ENCODE measurements around the gene ABHD17A. TPM values are rescaled to one million over a fixed set of nuclear protein-coding genes. Genes with fewer than 3 reads are reported as not detected.
A peak's percentile ranks its signal among the peaks of the same experiment; 100 is the strongest.
"Not testable (repeated sequence)": the region's sequence is repeated elsewhere in the genome, so short reads cannot be mapped to it uniquely, and the experiment has no call there.

ABHD17A gene
- polyA plus RNA-seq, 3 donors: 42.6 to 71.8 (median 58.8) TPM

DNA sequence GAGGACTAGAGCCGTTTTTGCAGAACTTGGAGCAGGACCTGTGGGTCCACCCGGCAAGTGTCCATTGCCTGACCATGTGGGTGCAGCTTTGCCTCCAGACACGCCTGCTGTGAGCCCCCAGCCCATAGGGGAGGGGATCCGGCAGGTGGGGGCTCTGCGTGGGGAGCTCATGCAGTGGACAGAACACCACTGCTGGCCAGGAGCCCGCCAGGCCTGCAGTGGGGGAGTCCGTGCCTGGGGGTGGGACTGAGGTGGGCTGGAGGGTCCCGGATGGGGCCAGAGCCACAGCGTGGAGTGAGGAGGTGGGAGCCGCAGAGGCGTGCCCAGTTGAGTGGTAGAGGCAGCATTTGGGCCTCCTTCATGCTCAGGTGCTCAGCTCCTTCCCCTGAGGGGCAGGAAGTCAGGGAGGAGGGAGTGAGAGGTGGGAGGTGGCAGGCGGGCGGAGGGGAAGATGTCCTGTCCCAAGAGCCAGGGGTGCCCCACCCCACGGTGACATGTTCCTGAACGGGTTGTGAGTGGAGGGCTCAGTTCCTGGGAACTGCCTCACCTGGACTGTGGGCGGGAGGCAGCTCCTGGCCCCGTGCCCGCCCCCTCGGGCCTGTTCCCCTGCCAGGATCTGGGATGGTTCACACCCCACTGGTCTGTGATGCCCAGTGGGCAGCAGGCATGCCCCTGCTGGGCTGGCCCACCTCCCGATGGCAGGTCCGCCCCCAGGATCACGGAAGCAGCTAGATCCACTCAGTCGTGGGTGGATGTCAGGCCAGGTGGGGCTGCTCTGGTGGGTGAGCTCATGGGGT is 28.7 kb upstream of the ABHD17A start:
- DNase-seq: no peak

DNA sequence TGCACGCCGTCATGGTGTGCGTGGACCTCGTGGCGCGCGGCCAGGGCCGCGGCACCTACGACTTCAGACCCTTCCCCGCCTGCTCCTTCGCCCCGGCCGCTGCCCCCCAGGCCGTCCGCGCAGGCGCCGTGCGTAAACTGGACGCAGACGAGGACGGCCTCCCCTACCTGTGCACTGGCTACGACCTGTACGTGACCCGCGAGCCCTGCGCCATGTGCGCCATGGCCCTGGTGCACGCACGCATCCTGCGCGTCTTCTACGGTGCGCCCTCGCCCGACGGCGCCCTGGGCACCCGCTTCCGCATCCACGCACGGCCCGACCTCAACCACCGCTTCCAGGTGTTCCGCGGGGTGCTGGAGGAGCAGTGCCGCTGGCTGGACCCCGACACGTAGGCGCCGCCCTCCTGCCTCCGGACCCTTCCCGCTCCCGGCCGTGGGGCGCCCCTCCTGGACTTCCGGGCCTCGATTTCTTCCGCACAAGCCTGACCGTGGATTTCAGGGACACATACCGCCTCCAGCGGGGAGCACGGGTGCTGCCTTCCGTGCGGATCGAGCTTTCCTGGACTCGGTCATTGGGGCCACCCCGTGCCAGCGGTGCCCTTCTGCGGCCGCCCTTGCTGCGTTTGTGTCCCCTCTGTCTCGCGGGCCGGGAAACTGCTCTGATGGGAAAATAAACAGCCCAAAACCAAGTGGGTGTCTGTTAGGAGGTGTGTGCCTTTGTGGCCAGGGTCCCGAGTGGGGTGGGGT is 27.6 kb upstream of the ABHD17A start:
- DNase-seq: no peak

DNA sequence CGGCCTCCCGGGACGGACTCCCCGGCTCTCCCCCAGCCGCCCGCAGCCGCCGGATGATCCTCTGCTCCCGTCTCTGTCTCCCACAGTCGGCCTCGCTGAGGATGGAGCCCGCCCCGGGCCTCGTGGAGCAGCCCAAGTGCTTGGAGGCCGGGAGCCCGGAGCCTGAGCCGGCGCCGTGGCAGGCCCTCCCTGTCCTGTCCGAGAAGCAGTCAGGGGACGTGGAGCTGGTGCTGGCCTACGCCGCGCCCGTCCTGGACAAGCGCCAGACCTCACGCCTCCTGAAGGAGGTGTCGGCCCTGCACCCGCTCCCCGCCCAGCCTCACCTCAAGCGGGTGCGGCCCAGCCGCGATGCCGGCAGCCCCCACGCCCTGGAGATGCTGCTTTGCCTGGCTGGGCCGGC is 26.7 kb upstream of the ABHD17A start:
- no peak for DNase-seq

DNA sequence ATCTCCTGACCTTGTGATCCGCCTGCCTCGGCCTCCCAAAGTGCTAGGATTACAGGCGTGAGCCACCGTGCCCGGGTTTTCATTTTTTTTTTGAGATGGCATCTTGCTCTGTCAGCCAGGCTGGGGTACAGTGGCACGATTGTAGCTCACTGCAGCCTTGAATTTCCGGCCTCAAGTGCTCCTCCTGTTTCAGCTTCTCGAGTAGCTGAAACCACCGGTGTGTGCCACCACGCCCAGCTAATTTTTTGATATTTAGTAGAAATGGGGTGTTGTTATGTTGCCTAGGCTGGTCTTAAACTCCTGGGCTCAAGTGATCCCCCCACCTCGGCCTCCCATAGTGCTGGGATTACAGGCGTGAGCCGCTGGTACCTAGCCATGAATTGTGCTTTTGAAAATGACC is 25.8 kb upstream of the ABHD17A start:
- no peak for DNase-seq

DNA sequence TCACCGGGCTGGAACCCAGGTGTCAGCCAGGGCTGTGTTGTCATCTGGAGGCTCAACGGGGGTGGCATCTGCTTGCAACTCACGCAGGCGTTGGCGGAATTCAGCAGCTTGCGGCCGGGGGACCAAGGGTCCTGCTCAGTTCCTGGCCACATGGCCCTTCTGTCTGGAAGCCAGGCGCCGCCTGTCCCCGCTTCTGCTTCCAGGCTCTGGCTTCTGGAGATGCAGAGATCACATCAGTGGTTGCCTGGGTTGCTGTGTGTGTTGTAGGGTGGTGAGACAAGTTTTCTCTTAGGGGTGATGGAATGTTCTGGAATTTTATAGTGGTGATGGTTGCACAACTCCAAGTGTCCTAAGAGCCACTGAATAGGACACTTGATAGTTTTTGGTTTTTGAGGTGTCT is 24.9 kb upstream of the ABHD17A start:
- no peak for DNase-seq

DNA sequence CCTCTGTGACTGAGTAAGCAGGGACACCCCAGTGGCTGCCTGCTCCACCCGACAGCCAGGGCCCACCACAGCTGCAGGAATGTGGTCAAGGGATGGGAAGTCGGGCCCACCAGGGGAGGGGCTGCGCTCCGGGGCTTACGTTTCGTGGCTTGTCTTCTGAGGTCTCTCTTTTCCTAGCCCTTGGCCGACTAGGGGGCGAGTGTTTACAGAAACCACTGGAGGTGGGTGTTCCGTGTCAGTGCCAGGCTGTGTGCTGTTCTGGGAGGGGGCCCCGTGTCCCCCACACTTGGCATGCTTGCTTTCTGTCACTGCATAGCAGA is 24.4 kb upstream of the ABHD17A start:
- DNase-seq: no peak

DNA sequence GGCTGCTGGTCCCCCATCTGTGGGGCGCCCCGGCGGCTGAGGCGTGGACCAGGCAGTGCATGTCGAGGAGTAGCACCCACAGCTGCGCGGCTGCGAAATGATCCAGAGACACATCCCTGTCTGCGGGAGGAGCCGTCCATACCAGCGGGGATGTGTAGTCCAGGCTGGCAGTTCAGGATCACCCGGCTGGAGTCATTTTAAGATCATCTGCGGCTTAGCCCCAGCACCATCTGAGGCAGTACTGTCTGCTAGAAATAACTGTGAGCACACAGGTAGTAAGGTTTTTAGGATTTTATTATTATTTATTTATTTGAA is 23.0 kb upstream of the ABHD17A start:
- no peak for DNase-seq

DNA sequence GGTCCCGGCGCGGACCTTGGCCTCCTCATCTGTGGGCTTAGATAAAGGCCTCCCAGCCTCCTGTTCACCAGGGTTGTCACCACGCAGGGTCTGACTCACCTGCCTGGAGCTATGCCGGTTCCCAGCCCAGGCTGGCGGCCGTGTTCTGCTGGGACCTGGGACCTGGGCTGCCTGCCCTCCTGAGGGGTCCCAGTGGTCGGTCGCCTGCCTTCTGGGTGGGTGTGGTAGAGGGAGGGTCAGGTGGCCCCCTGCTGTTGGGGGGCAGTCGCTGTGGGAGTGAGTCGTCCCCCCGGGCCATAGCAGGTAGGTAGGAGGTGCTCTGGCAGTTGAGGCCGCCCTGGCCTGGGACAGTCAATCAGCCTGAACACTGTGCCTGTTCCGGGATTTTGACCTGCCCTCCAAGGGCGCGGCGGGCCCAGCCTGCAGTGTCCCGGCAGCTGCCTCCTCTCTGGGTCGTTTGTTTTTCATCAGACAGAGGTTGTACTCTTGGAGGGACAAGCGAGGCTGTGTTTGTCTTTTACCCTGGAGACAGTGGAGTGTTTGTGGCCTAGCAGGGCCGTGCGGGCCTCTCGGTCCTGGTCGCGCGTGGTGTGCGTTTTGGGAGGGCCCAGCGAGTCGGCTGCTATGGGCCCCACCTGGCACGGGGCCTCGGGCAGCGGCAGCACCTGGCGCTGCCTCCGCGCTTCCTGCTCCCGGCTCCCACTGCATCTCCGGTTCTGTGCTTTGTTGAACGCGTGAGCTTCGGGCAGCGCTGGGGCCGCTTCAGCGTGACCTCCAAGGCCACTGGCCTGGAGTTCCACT is 22.5 kb upstream of the ABHD17A start:
- DNase-seq: no peak

DNA sequence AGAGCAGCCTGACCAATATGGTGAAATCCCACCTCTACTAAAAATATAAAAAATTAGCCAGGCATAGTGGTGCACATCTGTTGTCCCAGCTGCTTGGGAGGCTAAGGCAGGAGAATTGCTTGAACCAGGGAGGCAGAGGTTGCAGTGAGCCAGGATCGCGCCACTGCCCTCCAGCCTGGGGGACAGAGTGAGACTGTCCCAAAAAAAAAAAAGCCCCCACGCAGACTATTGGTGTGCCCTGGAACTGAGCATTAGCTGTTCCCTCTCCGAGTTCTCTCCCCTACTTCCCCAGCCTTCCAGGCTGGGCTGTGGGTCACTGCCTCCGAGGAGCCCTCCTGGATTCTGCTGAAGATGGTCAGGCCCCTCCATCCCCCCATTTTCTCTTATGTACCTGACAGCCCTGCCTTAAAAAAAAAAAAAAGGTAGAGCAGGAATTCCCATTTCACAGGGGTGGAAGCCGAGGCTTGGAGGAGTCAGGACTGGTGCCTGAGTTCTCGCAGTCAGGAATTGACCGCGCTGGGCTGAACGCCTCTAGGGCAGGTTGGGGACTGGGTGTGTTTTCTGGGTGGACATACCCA is 21.8 kb upstream of the ABHD17A start:
- no peak for DNase-seq

DNA sequence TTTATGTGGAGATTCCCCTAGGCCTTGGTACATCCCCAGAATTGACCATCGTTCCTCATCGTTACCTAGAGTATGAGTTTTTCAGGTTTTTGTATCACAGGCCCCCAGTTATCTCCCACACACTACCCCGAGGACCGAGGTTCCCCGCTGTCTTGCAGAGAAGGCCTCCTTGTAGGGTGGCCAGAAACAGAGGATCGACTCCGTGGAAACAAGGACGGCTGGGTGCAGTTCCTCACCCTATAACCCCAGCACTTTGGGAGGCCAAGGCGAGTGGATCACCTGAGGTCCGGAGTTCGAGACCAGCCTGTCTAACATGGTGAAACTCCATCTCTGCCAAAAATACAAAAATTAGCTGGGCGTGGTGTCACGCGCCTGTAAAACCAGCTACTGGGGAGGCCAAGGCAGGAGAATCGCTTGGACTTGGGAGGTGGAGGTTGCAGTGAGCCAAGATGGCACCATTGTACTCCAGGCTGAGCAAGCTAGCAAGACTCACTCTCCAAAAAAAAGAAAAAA is 20.6 kb upstream of the ABHD17A start:
- no peak for DNase-seq

DNA sequence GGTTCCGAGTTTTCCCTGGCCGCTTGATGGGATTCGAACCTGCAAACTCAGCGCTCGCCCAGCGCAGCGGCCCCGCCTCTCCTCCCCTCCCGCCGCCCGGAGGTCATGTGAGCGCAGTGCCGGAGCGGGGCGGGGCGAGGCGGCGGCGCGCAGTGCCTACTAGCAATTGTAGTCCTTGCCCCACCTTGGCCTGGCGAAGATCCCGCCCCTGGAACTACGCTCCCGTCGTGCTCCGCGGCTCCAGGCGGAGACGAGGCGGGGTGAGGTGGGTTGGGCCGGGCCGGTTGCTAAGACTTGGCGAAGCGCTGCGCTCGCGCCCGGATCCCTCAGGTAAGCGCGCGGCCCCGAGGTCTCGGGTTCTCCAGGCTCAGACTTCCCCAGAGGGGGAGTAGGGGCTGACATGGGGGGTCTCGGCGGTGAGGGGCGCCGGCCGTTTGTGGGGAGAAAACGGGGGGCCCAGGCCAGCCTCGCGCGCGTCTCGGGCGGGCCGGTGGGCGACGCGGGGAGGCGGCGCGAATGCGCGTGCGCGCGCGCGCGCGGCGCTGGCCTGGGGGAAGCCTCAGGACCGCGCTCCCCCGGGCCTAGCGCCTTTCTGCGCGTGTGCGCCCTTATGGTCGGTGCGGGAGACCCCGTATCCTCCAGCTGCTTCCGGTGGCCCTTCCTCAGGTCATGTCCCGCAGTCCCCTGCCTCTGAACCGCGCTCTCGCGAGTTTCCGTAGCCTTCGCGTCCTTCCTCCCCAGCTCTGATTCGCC is 20.0 kb upstream of the ABHD17A start, which contains the start of the genes ADAT3 and SCAMP4:
Gene ADAT3, plus strand, starts transcription at position 290 of the 753 bp plus-strand sequence. CDS start 6,649 bp downstream, outside the sequence.
Gene SCAMP4, plus strand, starts transcription at position 290 of the 753 bp plus-strand sequence. CDS start 9,621 bp downstream, outside the sequence.
- DNase-seq: peak; percentile 98

DNA sequence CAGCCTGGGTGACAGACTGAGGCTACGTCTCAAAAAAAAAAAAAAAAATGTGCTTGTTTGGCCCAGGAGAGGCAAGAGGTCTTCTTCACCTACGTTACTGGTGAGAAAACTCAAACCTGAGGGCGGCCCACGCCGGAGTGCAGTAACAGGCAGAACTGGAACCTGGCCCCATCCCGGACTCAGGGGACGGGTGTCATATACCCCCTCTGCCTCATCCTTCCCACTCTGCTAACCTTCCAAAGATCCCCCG is 19.5 kb upstream of the ABHD17A start:
- no peak for DNase-seq

DNA sequence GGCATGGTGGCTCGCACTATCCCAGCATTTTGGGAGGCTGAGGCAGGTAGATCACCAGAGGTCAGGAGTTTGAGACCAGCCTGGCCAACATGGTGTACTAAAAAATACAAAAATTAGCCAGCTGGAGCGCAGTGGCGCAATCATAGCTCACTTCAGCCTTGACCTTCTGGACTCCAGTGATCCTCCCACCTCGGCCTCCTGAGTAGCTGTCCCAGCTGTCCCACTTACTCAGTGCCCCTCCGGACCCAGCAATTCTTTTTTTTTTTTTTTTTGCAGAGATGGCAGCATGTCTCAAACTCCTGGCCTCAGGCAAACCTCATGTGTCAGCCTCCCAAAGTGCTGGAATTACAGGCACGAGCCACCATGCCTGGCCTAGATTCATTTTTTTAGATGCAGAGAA is 17.6 kb upstream of the ABHD17A start:
- no peak for DNase-seq

DNA sequence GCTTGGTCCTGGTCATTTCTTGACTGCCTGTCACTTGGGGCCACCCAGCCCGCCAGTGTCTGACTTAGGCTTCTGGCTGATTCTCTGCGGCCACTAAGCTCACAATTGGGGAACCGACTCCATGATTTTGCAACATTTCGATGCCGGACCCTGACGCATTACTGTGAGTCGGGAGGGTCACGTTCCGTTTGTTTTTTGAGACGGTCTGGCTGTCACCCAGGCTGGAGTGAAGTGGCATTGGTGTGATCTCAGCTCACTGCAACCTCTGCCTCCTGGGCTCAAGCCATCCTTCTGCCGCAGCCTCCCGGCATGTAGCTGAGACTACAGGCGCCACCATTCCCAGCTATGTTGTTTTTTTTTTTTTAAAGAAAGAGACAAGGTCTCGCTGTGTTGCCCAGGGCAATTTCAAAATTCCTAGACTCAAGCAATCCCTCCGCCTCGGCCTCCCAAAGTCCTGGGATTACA is 16.7 kb upstream of the ABHD17A start:
- DNase-seq: no peak

DNA sequence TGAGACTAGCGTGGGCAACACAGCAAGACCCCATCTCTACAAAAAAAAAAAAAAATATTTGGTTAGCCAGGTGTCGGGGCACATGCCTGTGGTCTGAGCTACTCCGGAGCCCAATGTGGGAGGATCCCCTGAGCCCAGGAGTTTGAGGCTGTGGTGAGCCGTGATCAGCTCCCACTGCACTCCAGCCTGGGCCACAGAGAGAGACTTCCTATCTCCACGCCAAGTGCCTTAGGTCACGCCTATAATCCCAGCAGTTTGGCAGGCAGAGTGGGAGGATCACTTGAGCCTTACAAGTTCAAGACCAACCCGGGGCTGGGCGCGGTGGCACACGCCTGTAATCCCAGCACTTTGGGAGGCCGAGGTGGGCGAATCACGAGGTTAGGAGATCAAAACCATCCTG is 11.2 kb upstream of the ABHD17A start:
- no peak for DNase-seq

DNA sequence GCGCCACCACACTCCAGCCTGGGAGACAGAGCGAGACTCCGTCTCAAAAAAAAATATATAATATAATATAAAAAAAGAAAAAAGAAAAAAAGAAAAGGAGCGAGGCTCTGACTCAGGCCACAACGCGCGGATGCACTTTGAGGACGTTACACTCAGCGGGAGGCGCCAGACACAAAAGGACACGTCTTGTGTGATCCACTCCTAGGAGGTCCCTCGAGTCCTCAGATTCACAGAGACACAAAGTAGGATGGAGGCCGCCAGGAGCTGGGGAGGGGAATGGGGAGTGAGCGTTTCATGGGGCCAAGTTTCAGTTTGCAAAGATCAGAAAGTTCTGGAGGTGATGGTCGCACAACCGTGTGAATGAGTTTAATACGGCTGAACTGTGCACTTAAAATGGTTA is 8.5 kb upstream of the ABHD17A start:
- no peak for DNase-seq

DNA sequence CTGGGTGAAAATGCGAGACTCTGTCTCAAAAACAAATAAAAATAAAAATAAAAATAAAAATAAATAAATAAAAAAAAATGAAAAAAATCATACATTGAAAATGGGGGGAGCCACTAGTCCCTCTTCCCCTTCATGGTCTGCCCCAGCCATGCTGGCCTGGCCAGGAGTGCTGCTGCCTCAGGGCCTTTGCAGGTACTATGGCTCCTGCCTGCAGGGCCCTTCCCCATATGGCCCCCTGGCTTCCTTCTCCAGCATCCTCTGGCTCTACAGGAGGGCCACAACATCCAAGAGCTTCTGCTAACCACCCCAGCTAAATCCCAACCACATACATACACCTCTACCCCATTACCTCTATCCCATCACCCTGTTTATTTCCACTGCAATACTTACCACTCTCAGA is 4.6 kb upstream of the ABHD17A start:
- DNase-seq: no peak

DNA sequence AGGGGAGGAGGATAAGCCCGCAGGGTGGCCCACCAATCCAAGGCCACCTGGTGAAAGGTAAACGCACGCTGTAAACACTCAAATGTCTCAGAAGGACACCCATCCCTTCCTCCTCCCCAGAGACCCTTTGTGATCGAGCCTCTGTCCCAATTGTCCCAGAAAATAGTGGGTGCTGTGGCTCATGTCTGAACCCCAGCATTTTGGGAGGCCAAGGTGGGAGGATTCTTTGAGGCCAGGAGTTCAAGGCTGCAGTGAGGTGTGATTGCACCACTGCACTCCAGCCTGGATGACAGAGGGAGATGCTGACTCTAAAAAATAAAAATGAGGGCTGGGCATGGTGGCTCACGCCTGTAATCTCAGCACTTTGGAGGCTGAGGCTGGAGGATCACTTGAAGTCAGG is 3.1 kb upstream of the ABHD17A start:
- no peak for DNase-seq

DNA sequence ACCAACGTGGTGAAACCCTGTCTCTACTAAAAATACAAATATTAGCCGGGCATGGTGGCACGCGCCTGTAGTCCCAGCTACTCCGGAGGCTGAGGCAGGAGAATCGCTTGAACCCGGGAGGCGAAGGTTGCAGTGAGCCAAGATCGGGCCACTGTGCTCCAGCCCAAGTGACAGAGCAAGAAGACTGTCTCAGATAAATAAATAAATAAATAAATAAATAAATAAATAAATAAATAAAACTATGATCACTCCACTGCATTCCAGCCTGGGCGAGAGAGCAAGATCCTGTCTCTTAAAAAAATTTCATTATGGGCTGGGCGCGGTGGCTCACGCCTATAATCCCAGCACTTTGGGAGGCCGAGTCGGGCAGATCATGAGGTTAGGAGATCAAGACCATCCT is 1.1 kb upstream of the ABHD17A start:
- DNase-seq: not testable (repeated sequence)

DNA sequence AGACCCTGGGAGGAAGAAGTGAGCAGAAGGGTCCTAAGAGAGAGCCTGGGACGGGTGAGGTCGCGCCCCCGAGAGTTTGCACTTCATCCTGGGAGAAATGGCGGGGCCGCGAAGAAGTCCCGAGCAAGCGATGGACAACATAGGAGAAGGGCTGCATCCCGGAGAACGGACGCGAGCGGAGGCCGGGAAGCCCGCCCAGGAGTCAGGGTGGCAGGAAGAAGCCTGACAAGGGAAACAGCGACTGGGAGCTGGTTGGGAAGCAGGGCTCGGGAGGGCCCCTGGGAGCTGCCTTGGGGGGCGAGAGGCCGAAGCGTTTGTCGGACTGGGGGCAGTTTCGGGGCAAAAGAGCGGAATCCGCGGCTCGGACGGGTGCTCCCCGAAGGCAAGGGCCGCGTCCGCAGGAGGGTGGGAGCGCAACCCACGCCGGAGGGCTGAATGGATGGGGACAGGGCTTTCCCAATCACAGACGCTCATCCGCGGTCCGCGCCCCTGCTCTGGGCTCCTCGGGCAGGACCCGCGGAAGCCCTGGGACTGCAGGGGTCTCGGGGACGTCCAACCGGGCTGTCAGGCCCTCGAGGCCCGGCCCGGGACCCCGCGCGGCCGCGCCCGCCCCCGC is 469 bp downstream of the ABHD17A start:
- no peak for DNase-seq

DNA sequence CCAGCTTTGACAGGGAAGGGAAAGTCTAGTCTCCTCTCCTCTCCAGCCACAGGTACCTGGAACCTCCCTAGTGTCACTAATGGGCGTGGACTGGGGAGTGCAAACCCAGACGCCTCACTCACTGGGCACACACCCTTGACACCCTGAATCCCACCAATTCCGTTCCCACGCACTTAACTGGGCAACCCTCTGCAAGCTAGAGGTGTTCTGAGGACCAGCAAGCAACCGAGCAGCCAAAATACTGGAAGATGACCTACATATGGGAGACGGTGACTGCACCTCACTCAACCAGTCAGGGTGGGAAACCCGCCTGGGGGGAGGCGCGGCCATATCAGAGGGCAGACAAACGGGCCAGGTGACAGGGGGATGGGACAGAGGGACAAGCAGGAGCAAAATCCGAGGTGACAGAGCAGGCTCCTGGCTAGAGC is 991 bp downstream of the ABHD17A start:
- DNase-seq: no peak

All from renal pelvis (tissue), 4 donors.